GM20431 (cell line): ENCODE data around the gene ANG.
"Not testable (repeated sequence)": the region's sequence is repeated elsewhere in the genome, so short reads cannot be mapped to it uniquely, and the experiment has no call there.

ENCODE experiments used
- in situ Hi-C: fragments of 300-500 bp; cut with MseI, MboI; formaldehyde crosslinking; loops from one replicate; pipeline ENCODE4 v1.15.0; 2020; ENCODE audit warnings: low sequenced_read_pairs; ENCODE audit not compliant: unreplicated experiment

ANG gene

GRCh38 chr14:20688167-20688839 lies at the start of gene ANG:
TSS of gene ANG (plus strand) at chr14:20688764. CDS start at chr14:20693565, 4,801 bp downstream.
- in situ Hi-C loops: loop anchor here (10.0 kb wide), 1 partner anchor 74 kb away; no protein-coding TSS in a partner anchor

GRCh38 chr14:20641591-20641990 lies 47.0 kb upstream of the ANG start, which contains the start of gene OR6S1:
TSS of gene OR6S1 (minus strand) at chr14:20641691. CDS start at chr14:20641691, 0 bp downstream.
- in situ Hi-C loops: no loop called here

- in situ Hi-C loops: no loop called here
Measured at GRCh38 chr14:20642182-20642581, 46.4 kb upstream of the ANG start.

- in situ Hi-C loops: not testable (repeated sequence)
Measured at GRCh38 chr14:20642755-20643154, 45.8 kb upstream of the ANG start.

- in situ Hi-C loops: no loop called here
Measured at GRCh38 chr14:20644520-20644919, 44.0 kb upstream of the ANG start.

GRCh38 chr14:20645481-20645880 lies 43.1 kb upstream of the ANG start:
- in situ Hi-C loops: no loop called here

GRCh38 chr14:20652996-20653975 lies 35.3 kb upstream of the ANG start:
- in situ Hi-C loops: no loop called here

- in situ Hi-C loops: no loop called here
Measured at GRCh38 chr14:20655851-20656250, 32.7 kb upstream of the ANG start.

GRCh38 chr14:20656274-20656673 lies 32.3 kb upstream of the ANG start:
- in situ Hi-C loops: no loop called here

- in situ Hi-C loops: no loop called here
Measured at GRCh38 chr14:20657216-20658211, 31.1 kb upstream of the ANG start.

- in situ Hi-C loops: no loop called here
Measured at GRCh38 chr14:20658246-20658645, 30.3 kb upstream of the ANG start.

- in situ Hi-C loops: no loop called here
Measured at GRCh38 chr14:20659336-20659735, 29.2 kb upstream of the ANG start.

- in situ Hi-C loops: no loop called here
Measured at GRCh38 chr14:20659813-20660395, 28.7 kb upstream of the ANG start.

GRCh38 chr14:20661197-20661596 lies 27.4 kb upstream of the ANG start:
- in situ Hi-C loops: no loop called here

GRCh38 chr14:20662968-20663732 lies 25.4 kb upstream of the ANG start:
- in situ Hi-C loops: no loop called here

GRCh38 chr14:20666400-20666961 lies 22.1 kb upstream of the ANG start:
- in situ Hi-C loops: not testable (repeated sequence)

GRCh38 chr14:20667957-20668356 lies 20.6 kb upstream of the ANG start:
- in situ Hi-C loops: no loop called here

- in situ Hi-C loops: no loop called here
Measured at GRCh38 chr14:20668969-20669368, 19.6 kb upstream of the ANG start.
